Dermis blood vessel endothelial cell (primary cell): ENCODE results near the gene CD300A. TPM values are rescaled to one million over a fixed set of nuclear protein-coding genes. Genes with fewer than 3 reads are reported as not detected.

ENCODE experiments used
- DNase-seq: peaks from one replicate; pipeline ENCODE4 v3.0.0; 2010
- total RNA-seq: library from RNA; depleted of rRNA; stranded (reverse); fragments of >200 nt; gene quantifications from 2 replicates; pipeline ENCODE4 v1.2.3, GENCODE V29; 2014

The CD300A gene
- total RNA-seq, 1 donor from 2014 or later: not detected

DNA sequence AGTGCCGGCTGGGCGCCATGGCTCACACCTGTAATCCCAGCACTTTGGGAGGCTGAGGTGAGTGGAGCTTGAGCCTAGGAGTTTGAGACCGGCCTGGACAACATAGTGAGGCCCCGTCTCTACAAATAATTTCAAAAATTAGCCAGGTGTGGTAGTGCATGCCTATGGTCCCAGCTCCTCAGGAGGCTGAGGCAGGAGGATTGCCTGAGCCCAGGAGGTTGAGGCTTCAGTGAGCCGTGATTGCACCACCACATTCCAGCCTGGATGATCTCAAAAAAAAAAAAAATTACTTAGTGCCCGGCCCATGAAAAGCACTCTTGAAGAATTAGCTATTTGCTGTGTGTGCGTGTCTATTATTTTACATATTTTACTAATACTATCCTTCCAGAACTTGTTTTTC is 24.9 kb upstream of the CD300A start:
- no peak for DNase-seq

- DNase-seq: no peak
These were observed 24.2 kb upstream of the CD300A start for GRCh38 chr17:74442291-74442669.

DNA sequence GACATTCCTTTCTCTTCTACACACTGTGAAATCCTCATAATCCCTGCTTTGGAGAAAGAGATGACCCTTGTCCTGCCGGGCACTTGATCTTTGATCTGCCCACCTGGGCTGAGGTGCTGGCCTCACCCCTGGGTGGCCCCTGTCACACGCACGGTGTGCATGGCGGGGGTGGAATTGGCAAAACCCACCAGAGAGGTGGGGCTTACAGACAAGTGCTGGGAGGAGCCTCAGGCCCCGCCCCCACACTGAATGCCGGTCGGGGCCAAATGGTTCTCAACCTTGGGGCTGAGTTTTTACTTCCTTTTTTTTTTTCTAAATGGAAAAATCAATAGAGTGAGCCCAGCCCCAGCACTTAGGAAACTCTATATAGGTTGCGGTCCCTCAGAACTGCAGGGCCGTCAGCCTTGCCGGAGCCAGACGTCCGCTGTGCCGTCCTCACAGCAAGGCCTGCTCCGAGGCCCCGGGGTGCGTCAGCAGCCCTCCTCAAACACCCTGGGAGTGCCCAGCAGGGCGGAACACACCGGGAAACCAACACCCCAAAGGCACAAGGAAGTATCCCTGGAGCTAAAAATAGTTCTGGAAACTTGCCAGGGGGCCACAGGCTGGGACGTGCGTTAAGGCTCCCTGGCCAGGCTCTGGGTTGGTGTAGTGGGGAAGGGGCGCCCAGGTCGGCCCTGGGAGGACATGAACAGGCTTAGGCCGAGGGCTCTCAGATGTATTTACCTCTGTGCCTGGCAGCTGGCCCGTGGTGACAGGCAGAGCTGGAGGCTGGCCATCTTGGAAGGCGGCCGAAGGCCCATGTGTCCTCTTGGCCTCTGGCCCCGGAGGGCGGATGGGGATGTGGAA is 23.5 kb upstream of the CD300A start:
- DNase-seq: peak; percentile 39

GRCh38 chr17:74443516-74444296 is 22.7 kb upstream of the CD300A start:
- DNase-seq: no peak

GRCh38 chr17:74444406-74444805 is 22.0 kb upstream of the CD300A start:
- DNase-seq: peak; percentile 18

GRCh38 chr17:74445158-74445557 is 21.3 kb upstream of the CD300A start:
- DNase-seq: no peak

- peak; percentile 21 for DNase-seq
These were observed 19.6 kb upstream of the CD300A start for GRCh38 chr17:74446551-74447500.

DNA sequence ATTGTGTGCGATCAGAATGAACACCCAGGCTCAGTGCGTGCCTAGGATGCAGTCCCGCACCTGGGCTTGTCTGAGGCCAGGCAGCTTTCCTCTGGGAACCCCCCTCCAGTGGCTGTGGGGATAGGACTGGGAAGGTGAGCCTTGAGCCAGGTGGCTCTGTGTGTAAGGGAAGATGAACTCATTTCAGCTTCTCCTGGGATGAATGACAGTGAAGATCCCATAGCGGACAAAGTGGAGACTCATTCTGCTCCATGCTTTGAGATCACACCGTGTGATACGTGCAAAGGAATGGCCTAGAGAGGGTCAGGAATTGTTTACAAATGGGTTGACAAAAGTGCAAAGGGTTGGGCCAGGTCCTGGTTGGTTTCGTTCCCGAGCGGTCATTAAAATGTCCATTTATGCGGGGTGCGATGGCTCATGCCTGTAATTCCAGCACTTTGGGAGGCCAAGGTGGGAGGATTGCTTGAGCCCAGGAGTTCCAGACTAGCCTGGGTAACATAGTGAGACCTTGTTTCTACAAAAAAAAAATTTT is 18.7 kb upstream of the CD300A start:
- DNase-seq: no peak

- DNase-seq: no peak
These were observed 17.7 kb upstream of the CD300A start for GRCh38 chr17:74448756-74449155.

DNA sequence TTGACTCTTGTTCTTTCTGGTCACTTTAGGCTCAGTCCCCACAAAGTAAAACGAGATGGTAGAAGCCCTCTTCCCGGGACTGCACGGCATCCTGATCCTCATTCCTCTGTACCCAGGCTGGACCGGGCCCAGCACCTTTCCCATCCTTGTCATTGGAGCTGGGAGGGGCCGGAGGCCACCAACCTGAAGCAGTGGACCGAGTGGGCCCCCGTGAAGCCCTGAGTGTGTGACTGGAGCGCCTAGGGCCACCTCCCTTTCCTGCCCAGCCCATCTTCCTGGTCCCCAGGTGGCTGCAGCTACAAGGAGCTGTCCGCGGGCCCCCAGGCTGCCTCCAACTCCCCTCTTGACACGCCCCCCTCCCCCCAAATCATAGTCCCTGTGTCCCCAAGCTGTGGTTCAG is 17.1 kb upstream of the CD300A start:
- no peak for DNase-seq

DNA sequence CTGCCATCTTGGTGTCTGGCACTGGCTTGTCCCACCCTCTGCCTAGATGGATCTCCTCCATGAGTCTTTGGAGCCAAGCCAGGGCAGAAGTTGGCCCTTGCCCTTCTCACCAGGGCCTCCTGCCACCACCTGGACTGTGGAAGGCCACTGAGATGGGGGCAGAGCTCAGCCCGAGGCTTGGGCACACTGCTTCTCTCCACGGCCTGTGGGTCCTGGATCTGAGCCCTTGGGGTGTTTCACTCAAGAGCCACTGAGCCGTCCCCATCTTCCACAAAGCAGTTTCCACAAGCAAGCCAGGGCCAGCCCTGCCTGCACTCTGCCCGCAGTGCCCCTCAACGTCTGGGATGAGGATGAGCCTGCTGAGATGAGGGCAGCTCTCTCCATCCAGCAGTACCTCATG is 16.7 kb upstream of the CD300A start:
- no peak for DNase-seq

- no peak for DNase-seq
These were observed 16.2 kb upstream of the CD300A start for GRCh38 chr17:74450231-74450630.

GRCh38 chr17:74450925-74451403 is 15.5 kb upstream of the CD300A start:
- DNase-seq: no peak

GRCh38 chr17:74451557-74451956 is 14.9 kb upstream of the CD300A start:
- no peak for DNase-seq

- no peak for DNase-seq
These were observed 14.2 kb upstream of the CD300A start for GRCh38 chr17:74452033-74452840.

DNA sequence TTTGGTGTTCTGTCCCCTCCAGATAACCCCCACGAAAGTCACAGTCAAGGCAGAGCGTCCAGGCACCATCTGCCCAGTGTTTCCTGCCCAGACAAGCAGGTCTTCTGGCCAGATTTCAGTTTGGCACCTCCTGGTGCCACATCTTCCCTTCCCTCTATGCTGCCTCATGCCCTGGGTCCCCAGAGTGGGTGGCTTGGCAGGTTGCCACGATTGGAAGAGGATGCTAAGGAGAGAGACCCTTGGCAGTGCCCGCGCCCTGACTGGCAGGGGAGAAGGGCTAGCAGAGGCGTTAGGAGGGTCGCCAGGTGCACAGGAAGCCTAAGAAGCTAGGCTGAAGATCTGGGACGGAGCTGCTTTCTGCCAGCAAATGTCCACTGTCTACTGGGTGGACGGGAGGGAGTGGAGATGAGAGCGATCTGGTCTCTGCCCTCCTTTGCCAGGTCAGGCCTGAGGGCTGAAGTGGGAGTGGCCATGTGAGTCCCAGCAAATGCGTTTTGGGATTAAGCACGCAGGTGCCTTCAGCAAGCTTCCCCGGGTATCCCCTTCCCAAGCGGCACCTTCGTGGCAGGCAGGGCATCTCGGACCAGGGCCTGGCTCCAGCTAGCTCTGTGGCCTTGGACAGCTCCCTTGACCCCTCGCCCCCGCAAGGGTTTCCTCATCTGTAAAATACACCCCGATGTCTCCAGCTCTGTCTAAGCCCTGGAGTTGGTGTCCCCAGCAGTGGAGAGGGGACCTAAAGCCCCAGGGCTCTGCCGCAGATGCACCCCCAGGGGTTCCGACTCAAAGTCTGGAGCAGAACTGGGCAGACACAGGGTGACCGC is 13.4 kb upstream of the CD300A start:
- no peak for DNase-seq

DNA sequence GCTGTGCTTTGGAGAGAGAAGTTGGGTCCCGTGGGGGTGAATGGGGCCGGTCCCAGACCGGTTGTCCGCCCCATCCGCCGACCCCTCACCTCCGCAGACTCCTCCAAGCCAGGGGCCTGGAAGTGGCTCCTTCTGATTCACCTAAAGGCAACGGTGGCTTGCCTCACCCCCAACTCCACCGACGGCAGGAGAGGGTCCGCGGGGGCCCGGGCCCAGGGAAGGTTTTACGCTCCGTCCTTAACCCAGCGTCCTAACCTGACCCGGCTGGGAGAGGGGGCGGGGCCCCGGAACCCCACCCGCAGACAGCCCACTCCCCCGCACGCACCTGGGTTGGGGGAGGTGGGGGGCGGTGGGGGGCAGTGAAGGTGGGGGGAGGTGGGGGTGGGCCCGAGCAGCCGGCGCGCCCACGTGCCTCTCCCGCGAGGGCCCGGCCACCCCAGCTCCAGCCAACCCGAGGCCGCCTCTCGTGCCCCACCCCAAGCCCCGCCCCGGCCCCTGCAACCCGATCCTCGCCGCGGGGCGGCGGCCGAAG is 12.7 kb upstream of the CD300A start:
- DNase-seq: peak; percentile 74

DNA sequence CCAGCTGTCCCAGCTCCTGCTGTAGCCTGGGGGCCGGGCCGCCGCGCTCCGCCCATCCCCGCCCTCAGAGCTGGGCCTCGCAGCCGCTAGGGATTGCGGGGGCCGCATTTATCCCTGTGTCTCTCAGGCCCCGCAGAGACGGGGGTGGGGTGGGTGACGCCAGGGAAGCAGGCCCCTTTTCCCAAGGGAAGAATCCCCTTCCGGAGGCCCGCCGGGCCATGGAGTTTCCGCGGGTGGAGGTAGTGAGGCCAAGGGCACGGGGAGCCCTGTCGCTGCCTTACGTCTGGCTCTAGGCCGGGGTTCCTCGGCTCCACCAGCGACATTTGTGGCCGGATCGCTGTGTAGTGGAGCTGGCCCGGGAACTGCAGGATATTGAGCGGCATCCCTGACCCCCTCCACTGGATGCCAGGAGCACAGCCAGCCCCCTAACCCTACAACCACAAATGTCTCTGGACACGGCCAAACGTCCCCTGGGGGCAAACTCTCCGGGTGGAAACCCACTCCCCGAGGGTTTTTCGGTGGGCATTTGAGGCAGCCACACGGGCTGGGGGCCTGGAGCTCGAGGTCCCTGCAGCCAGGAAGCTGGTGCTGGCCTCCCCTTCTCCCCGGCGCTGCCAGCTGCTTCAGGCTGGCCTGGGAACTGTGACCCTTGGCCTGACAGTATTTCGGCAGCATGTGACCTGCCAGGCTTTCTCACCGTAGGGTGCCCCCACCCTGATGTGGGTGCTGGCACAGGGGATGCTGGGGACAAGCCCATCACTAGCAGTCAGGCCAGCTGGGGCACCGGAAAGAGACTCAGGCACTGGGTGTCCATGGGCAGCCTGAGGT is 12.0 kb upstream of the CD300A start:
- DNase-seq: no peak

- no peak for DNase-seq
These were observed 11.3 kb upstream of the CD300A start for GRCh38 chr17:74455025-74455545.
